22Rv1 (cell line): ENCODE results near the gene TRAPPC13.
"Not testable (repeated sequence)": the region's sequence is repeated elsewhere in the genome, so short reads cannot be mapped to it uniquely, and the experiment has no call there.

Experiments
- ZFX ChIP-seq: fragments of 450-650 bp; IDR thresholded peaks from 2 replicates; pipeline ENCODE4 v1.6.1; 2017; ENCODE audit warnings: antibody characterized with exemption, borderline replicate concordance
- TF ChIP-seq, protein P1 (sequence below): fragments of 450-650 bp; IDR thresholded peaks from 2 replicates; pipeline ENCODE4 v1.5.1; 2017; ENCODE audit warnings: mild to moderate bottlenecking

DNA sequence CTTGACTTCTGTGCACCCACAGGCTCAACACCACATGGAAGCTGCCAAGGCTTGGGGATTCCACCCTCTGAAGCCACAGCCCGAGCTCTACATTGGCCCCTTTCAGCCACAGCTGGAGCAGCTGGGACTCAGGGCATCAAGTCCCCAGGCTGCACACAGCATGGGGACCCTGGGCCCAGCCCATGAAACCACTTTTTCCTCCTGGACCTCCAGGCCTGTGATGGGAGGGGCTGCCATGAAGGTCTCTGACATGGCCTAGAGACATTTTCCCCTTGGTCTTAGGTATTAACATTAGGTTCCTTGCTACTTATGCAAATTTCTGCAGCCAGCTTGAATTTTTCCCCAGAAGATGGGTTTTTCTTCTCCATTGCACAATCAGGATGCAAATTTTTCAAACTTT, 23.1 kb upstream of the TRAPPC13 start:
- TF ChIP-seq, protein P1, sequence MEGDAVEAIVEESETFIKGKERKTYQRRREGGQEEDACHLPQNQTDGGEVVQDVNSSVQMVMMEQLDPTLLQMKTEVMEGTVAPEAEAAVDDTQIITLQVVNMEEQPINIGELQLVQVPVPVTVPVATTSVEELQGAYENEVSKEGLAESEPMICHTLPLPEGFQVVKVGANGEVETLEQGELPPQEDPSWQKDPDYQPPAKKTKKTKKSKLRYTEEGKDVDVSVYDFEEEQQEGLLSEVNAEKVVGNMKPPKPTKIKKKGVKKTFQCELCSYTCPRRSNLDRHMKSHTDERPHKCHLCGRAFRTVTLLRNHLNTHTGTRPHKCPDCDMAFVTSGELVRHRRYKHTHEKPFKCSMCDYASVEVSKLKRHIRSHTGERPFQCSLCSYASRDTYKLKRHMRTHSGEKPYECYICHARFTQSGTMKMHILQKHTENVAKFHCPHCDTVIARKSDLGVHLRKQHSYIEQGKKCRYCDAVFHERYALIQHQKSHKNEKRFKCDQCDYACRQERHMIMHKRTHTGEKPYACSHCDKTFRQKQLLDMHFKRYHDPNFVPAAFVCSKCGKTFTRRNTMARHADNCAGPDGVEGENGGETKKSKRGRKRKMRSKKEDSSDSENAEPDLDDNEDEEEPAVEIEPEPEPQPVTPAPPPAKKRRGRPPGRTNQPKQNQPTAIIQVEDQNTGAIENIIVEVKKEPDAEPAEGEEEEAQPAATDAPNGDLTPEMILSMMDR: not testable (repeated sequence)
- TF ChIP-seq ZFX: not testable (repeated sequence)
